IPS DF 6.9 (cell line): Measurements from ENCODE around the gene POLDIP2.

Experiments used
- DNase-seq: peaks from one replicate; pipeline ENCODE4 v3.0.0-alpha.2; 2013; ENCODE audit warnings: low read depth, low spot score
- H3K27ac ChIP-seq: one replicate; pipeline ENCODE4 v1.5.1; 2013; ENCODE audit warnings: low read length, control low read depth
- H3K27me3 ChIP-seq: 2 replicates; pipeline ENCODE4 v1.6.1; 2013; ENCODE audit warnings: mild to moderate bottlenecking, low read length; ENCODE audit not compliant: control insufficient read depth, insufficient read depth
- H3K36me3 ChIP-seq: 2 replicates; pipeline ENCODE4 v1.6.1; 2013; ENCODE audit warnings: low read length; ENCODE audit not compliant: control insufficient read depth, insufficient read depth
- H3K4me1 ChIP-seq: 2 replicates; pipeline ENCODE4 v1.6.1; 2013; ENCODE audit warnings: low read length; ENCODE audit not compliant: control insufficient read depth, insufficient read depth
- H3K4me3 ChIP-seq: 2 replicates; pipeline ENCODE4 v1.5.1; 2013; ENCODE audit warnings: mild to moderate bottlenecking, low read length
- H3K9me3 ChIP-seq: 2 replicates; pipeline ENCODE4 v1.6.1; 2013; ENCODE audit warnings: low read length, inconsistent platforms; ENCODE audit not compliant: control insufficient read depth, insufficient read depth
- WGBS: extraction: QIAGEN DNeasy Blood & Tissue Kit; methylation state at CpG from one replicate; pipeline ENCODE4 v1.1.7; 2013; ENCODE audit warnings: mixed read lengths, missing lambda C conversion rate; ENCODE audit not compliant: insufficient read length, insufficient coverage; 5-methylcytosine and 5-hydroxymethylcytosine counted together

The POLDIP2 gene

DNA sequence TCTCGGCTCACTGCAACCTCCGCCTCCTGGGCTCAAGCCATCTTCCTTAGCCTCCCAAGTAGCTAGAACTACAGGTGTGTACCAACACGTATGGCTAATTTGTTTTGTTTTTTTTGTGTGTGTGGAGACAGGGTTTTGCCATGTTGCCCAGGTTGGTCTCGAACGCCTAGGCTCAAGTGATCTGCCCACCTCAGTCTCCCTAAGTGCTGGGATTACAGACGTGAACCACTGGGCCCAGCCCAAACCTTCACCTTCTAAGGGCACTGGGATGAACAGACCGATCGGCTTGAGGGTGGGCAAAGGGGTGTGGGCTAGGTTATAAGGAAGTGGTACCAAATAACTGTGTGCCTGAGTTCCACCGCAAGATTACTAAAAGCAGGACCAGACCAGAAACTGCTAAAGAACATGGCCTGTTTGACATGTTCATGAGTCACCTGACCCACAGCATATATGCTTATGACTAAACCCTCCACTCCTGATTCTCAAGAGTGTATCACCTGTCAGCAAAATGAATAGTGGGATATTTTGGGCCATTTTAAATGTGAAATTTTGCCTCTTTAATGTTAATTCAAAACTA lies 30.2 kb downstream of the POLDIP2 start:
- no peaks in the 10 kb centered on the region for H3K9me3 ChIP-seq
- no peaks in the 10 kb centered on the region for H3K27me3 ChIP-seq
- H3K36me3 ChIP-seq, result peaks cover 19% of the 10 kb centered on the region; the same call in 1 of the 2 replicates
- no peak for DNase-seq
- no peak overlapping the region for H3K4me3 ChIP-seq
- no CpG with 5 or more reads among the region's 9 CpGs for WGBS
- no peaks in the 10 kb centered on the region for H3K4me1 ChIP-seq
- H3K27ac ChIP-seq, result no peak overlapping the region

DNA sequence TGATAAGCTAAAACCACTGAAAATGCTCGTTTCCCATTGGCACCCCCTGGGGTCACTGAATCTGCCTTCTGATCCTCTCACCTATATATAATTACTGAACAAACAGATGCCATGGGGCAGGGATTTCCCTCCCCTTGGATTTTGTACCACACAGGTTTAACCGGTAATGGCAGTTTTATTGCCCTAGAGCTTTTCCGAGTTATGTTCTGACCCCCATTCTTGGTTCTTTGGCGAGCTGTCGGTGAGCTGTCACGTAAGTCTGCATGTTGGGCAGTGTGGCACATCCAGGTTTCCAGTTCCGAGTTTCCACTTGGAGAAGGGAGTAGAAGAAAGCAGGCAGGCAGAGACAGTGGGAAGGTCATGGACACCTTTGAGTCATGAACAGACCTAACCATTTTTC lies 31.2 kb downstream of the POLDIP2 start:
- no peak overlapping the region for H3K27ac ChIP-seq
- H3K4me1 ChIP-seq, result no peaks in the 10 kb centered on the region
- no peaks in the 10 kb centered on the region for H3K9me3 ChIP-seq
- DNase-seq, result no peak
- no peak overlapping the region for H3K4me3 ChIP-seq
- H3K36me3 ChIP-seq, result peaks cover 19% of the 10 kb centered on the region; the same call in 1 of the 2 replicates
- WGBS, result no CpG with 5 or more reads among the region's 7 CpGs
- H3K27me3 ChIP-seq, result no peaks in the 10 kb centered on the region

DNA sequence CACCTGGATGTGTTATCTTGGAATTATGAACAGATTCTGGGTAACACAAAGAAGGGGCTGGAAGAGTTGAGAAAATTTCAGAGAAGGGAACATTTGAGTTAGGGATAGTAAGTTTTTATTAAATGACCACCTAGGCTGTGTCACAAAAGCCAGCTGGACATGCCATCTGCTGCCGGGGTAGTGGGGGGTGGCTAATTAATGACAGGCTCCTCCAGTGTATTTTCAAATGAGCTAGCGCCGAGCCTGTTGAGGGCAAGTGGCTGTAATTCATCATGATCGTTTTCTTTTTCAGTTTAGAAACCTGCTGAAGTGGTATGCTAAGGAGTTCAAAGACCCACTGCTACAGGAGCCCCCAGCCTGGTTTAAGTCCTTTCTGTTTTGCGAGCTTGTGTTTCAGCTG lies 32.1 kb downstream of the POLDIP2 start:
- peaks cover 19% of the 10 kb centered on the region; the same call in 1 of the 2 replicates for H3K36me3 ChIP-seq
- no peak overlapping the region for H3K4me3 ChIP-seq
- DNase-seq, result no peak
- no peaks in the 10 kb centered on the region for H3K9me3 ChIP-seq
- H3K27ac ChIP-seq, result no peak overlapping the region
- whole genome bisulfite sequencing, result no CpG with 5 or more reads among the region's 5 CpGs
- H3K4me1 ChIP-seq, result no peaks in the 10 kb centered on the region
- no peaks in the 10 kb centered on the region for H3K27me3 ChIP-seq

DNA sequence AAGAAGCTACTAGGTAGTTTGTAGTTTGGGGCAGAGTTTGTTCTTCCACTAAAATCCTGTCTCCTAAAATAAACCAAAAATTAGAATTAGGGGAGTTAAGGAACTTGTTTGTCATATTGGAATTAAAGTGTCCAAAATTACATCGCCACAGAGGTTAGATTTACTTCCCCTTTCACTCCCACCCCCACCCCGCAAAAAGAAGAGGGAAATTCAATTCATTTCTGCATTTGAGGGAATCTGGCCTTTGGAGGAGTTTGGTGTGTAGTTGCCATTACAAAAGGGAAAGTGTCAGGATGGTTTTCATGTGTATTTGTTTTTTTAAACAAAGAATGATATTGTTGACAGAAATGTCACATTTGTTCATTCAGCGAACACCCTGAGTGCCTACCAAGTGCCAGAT lies 32.5 kb downstream of the POLDIP2 start:
- no peak for DNase-seq

DNA sequence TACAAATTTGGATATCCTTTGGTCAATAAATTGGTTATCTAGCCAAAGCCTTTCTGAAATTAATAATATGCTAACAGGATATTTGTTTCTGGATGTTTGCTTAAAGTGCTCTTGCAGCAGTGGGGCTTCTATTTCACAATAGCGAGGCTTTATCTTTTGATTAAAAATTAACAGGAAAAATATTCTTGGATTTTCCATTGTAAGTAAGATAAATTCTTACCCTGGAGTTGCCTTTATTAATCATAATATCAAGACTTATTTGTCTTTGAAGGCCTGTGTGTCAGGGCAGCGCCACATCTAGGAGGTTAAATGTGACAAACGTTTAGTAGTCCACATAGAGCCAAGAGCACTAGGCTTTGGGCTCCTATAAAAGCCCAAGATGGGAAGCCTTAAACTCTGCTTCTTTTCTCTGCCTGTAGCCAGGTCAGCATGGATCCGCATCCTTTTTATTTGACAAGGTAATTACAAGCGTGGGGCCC lies 33.0 kb downstream of the POLDIP2 start:
- H3K27ac ChIP-seq, result no peak overlapping the region
- WGBS, result no CpG with 5 or more reads among the region's 5 CpGs

More for the DNA sequence above, 32.5 kb downstream of the POLDIP2 start:
- H3K27ac ChIP-seq, result no peak overlapping the region
- peaks cover 19% of the 10 kb centered on the region; the same call in 1 of the 2 replicates for H3K36me3 ChIP-seq
- no peaks in the 10 kb centered on the region for H3K27me3 ChIP-seq
- no CpG with 5 or more reads among the region's 3 CpGs for WGBS
- H3K9me3 ChIP-seq, result no peaks in the 10 kb centered on the region
- no peaks in the 10 kb centered on the region for H3K4me1 ChIP-seq
- no peak overlapping the region for H3K4me3 ChIP-seq

DNA sequence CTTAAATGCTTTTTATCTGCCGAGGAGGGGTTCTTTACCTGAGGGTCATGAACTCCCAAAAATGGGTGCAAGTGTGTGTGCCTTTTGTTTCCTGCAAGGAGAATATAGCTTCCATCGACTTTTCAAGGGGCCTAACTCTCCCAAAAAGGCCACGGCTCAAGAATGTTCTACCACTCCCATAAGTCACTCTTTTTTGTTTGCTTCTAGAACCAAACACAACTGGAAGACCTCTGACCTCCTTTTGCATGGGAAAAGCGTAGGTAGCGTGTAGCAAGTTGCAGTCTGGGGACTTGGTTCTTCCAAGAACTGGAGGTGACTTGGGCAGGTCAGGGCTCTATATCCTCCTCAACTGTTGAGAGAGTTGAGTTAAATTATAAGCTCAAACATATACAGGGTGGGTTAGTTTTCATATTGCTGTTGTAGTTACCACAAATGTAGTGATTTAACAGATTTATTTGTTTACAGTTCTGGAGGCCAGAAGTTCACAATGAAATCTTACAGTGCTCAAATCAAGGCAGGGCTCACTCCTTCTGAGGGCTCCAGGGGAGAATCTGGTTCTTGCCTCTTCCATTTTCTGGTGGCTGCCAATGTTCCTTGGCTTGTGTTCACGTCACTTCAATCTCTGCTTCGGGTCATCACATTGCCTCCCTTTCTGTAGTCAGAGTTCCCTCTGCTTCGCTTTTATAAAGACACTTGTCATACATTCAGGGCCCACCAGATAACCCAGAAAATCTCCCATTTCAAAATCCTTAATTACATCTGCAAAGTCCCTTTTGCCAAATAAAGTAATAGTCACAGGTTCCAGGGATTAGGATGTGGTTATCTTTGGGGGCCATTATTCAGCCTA lies 36.9 kb downstream of the POLDIP2 start:
- Histone ChIP-seq H3K36me3 (no peaks in the 10 kb centered on the region), H3K9me3 (no peaks in the 10 kb centered on the region), H3K27ac (no peak overlapping the region), H3K27me3 (no peaks in the 10 kb centered on the region), H3K4me3 (peak overlapping the region; percentile 68; the same call in 1 of the 2 replicates), H3K4me1 (no peaks in the 10 kb centered on the region; the same call in 1 of the 2 replicates)
- no CpG with 5 or more reads among the region's 8 CpGs for WGBS
- no peak for DNase-seq

More for the DNA sequence above, 33.0 kb downstream of the POLDIP2 start:
- no peaks in the 10 kb centered on the region for H3K9me3 ChIP-seq
- DNase-seq, result no peak
- H3K4me1 ChIP-seq, result no peaks in the 10 kb centered on the region
- H3K27me3 ChIP-seq, result no peaks in the 10 kb centered on the region
- peaks cover 19% of the 10 kb centered on the region; the same call in 1 of the 2 replicates for H3K36me3 ChIP-seq
- H3K4me3 ChIP-seq, result no peak overlapping the region

DNA sequence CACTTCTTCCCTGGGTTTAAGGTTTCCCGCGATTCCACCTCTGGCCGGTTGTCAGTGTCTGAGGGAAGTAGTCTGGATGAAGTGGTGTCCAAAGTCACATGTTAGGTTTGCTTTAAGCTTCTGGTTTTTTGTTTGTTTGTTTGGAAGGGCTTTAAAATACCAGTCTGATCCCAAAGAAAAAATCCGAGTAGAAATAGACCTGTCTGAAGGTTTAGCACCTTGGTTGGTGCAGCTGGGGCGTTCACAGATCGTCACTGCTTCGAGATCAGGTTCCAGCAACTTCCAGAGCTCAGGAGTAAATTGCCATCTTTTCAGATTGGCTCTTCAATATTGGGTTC lies 37.8 kb downstream of the POLDIP2 start:
- Histone ChIP-seq H3K27me3 (no peaks in the 10 kb centered on the region), H3K9me3 (no peaks in the 10 kb centered on the region), H3K36me3 (no peaks in the 10 kb centered on the region), H3K4me3 (peak overlapping the region; percentile 68), H3K27ac (no peak overlapping the region), H3K4me1 (no peaks in the 10 kb centered on the region; the same call in 1 of the 2 replicates)
- no peak for DNase-seq
- WGBS, result no CpG with 5 or more reads among the region's 7 CpGs

DNA sequence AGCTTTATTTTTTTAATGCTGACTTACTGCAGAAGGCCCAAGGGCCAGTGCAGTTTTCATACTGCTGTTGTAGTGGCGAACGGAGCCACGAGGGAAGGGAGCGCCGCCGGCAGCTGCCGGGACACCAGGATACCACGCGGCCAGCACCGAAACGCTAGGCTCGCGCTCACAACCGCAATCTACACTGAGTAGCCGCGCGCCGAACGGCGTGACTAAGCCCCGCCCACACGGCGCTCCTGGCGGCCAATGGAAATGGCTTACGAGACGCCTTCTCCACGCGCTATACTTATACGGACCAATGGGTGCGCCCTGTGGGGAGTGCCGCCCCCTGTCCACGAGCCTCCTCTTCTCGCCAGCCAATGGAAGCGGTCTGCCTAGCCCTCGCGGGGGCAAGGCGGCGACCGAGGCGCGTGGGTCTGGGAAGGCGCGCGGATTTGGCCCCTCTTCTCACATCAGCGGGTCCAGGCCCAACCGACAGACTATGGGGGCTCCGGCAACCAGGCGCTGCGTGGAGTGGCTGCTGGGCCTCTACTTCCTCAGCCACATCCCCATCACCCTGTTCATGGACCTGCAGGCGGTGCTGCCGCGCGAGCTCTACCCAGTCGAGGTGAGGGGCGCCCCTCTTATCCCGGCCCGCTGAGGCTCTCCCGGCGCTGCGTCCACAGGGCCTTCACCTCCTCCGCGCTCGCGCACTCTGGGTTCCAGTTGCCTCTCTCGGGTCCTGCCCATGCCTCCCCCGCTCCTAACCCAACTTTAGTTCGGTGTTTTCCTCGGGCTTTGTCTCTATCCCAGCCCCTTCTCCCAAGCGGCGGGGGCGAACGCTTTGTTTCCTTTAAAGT lies 38.3 kb downstream of the POLDIP2 start, which contains the start of gene TMEM97:
Gene TMEM97, plus strand, starts transcription at position 442 of the 839 bp plus-strand sequence. Its CDS starts 40 bp downstream, at position 482.
- Histone ChIP-seq H3K4me3 (peak within 1 kb of the TSS; percentile 68), H3K4me1 (no peaks in the 10 kb centered on the region; the same call in 1 of the 2 replicates), H3K27me3 (no peaks in the 10 kb centered on the region), H3K36me3 (no peaks in the 10 kb centered on the region), H3K9me3 (no peaks in the 10 kb centered on the region), H3K27ac (no peak within 1 kb of the TSS)
- DNase-seq, result peak; percentile 89
- WGBS, result no CpG with 5 or more reads among the region's 72 CpGs

DNA sequence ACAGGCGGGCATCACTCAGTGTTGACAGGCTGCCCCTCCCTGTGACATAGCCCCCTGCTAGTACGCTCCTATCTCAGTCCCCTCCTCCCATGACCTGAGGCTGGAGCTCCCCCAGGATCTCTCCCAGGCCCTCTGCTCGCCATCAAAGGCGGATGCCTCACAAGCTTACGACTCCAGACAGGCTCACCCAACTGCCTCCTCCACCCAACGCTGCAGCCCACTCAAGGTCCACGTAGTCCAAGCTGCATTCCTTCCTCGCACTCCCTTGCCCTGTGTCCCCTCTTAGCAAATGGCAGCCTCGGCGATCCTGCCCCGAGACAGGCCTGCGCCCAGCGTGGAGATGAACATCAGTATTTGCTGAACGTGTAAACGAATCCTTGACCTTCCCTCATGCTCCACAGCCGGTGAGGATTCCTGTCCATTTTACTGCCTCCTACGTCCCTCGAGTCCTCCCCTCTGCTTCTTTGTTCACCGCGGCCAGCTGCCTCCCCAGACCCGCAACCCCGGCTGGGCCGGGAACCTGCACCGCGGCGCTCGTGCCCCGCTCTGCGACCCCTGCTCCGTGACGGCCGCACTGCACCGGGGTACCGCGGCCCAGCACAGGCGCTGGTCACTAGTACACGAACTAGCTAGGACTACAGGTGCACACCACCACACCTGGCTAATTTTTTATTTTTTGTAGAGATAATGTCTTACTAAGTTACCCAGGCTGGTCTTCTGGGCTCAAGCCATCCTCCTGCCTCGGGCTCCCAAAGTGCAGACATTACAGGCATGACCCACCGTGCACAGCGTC lies 39.2 kb downstream of the POLDIP2 start:
- H3K4me3 ChIP-seq, result peak overlapping the region; percentile 68; the same call in 1 of the 2 replicates
- H3K4me1 ChIP-seq, result no peaks in the 10 kb centered on the region; the same call in 1 of the 2 replicates
- H3K36me3 ChIP-seq, result no peaks in the 10 kb centered on the region
- no peaks in the 10 kb centered on the region for H3K27me3 ChIP-seq
- no peak overlapping the region for H3K27ac ChIP-seq
- no peak for DNase-seq
- WGBS, result no CpG with 5 or more reads among the region's 40 CpGs
- H3K9me3 ChIP-seq, result no peaks in the 10 kb centered on the region
